GM12891 (cell line): ENCODE results near the gene NEDD8.

Experiments used
- POLR2A ChIP-seq: IDR thresholded peaks from 2 replicates; pipeline ENCODE4 v1.6.1; 2011; ENCODE audit warnings: low read depth, low read length, control low read depth
- POLR2AphosphoS5 ChIP-seq: IDR thresholded peaks from 2 replicates; pipeline ENCODE4 v1.6.1; 2011; ENCODE audit warnings: low read depth, low read length, control low read depth
- TAF1 ChIP-seq: IDR thresholded peaks from 2 replicates; pipeline ENCODE4 v1.6.1; 2011; ENCODE audit warnings: low read depth, low read length, control low read depth

- TF ChIP-seq POLR2A (no peak), POLR2AphosphoS5 (no peak), TAF1 (no peak)
These were observed 46.3 kb upstream of the NEDD8 start for GRCh38 chr14:24278424-24278823.
